Esophagus squamous epithelium (tissue), 4 donors: ENCODE data around the gene ZC3H13.

ENCODE experiments used
- CTCF ChIP-seq, 6 experiments: fragments of 450-650 bp in 4 of 6; fragments of 200-600 bp in 2 of 6; sonication (generic) in 2 of 6; IDR thresholded peaks; one replicate each; pipeline ENCODE4 v1.5.1; 2016 to 2019; ENCODE audit warnings: antibody characterized with exemption in 6 of 6, mild to moderate bottlenecking in 4 of 6, moderate library complexity in 4 of 6
- POLR2A ChIP-seq, 4 donors: fragments of 450-650 bp; IDR thresholded peaks; one replicate each; pipeline ENCODE4 v1.6.1; 2017; ENCODE audit warnings: antibody characterized with exemption in 4 of 4, mild to moderate bottlenecking in 4 of 4, moderate library complexity in 3 of 4

GRCh38 chr13:45975337-45975736 lies 77.2 kb downstream of the ZC3H13 start:
- TF ChIP-seq CTCF (IDR thresholded peaks at IDR 0.05) (no peak), POLR2A (IDR thresholded peaks at IDR 0.05) (no peak)
